ENCODE measurements around the gene BCAS3.

DNA sequence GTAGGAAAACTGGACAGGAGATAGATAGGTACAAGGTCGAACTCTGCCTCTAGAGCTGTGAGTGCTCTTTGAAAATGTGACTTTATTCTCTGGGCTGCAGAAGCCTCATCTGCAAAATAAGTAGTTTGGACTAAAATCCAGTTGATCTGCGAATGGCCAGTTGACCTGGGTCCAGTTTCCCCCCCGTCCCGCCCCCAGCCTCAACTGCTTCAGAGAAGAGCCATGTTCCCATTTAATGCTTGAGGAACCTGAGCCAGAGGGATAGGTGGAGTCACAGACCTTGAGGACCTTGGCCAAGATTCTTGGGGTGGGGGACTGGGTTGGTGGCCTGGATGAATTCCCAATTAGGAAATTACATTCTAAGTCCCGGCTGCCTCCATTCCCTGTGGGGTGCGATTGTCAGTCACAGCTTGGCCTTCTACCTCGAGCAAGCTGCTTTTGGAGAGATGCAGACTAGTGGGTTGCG is 736.0 kb downstream of the BCAS3 start:
- TF ChIP-seq SPI1 (IDR thresholded peaks at IDR 0.05; ENCODE audit: low read depth, low read length) (no peak), POLR2A (IDR thresholded peaks at IDR 0.05; ENCODE audit: low read depth, low read length) (no peak), TAF1 (IDR thresholded peaks at IDR 0.05; ENCODE audit: low read depth, low read length) (no peak)
